H9 (cell line): ENCODE measurements around the gene HSPBP1. TPM values are rescaled to one million over a fixed set of nuclear protein-coding genes. Genes with fewer than 3 reads are reported as not detected.
A peak's percentile ranks its signal among the peaks of the same experiment; 100 is the strongest.

Experiments
- DNase-seq: peaks from one replicate; pipeline ENCODE4 v3.0.0-alpha.2; 2017
- H2AFZ ChIP-seq: one replicate; pipeline ENCODE4 v1.6.1; 2013; ENCODE audit warnings: mild to moderate bottlenecking, low read length, control low read depth, moderate library complexity
- H2AK5ac ChIP-seq: 2 replicates; pipeline ENCODE4 v1.6.1; 2013; ENCODE audit warnings: low read length, control low read depth, mixed read lengths; ENCODE audit not compliant: insufficient read length
- H2BK120ac ChIP-seq: one replicate; pipeline ENCODE4 v1.6.1; 2013; ENCODE audit warnings: low read depth, mild to moderate bottlenecking, low read length, control low read depth, inconsistent platforms; ENCODE audit not compliant: poor library complexity, severe bottlenecking
- H2BK12ac ChIP-seq: 2 replicates; pipeline ENCODE4 v1.6.1; 2013; ENCODE audit warnings: low read length, control low read depth, mixed read lengths, low read depth; ENCODE audit not compliant: insufficient read length
- H2BK15ac ChIP-seq: 2 replicates; pipeline ENCODE4 v1.6.1; 2013; ENCODE audit warnings: low read depth, low read length, control low read depth
- H2BK20ac ChIP-seq: one replicate; pipeline ENCODE4 v1.6.1; 2013; ENCODE audit warnings: low read depth, mild to moderate bottlenecking, low read length, control low read depth, inconsistent platforms; ENCODE audit not compliant: poor library complexity, severe bottlenecking
- H2BK5ac ChIP-seq: 2 replicates; pipeline ENCODE4 v1.6.1; 2013; ENCODE audit warnings: low read length, control low read depth, mixed read lengths; ENCODE audit not compliant: insufficient read length
- H3K14ac ChIP-seq: 2 replicates; pipeline ENCODE4 v1.6.1; 2013; ENCODE audit warnings: low read length, control low read depth; ENCODE audit not compliant: insufficient read depth
- H3K18ac ChIP-seq: 2 replicates; pipeline ENCODE4 v1.6.1; 2013; ENCODE audit warnings: low read depth, mild to moderate bottlenecking, mixed read lengths, low read length, control low read depth; ENCODE audit not compliant: insufficient read length
- H3K23ac ChIP-seq: 2 replicates; pipeline ENCODE4 v1.6.1; 2013; ENCODE audit warnings: low read length, control low read depth, mixed read lengths, low read depth; ENCODE audit not compliant: insufficient read length
- H3K23me2 ChIP-seq: 2 replicates; pipeline ENCODE4 v1.6.1; 2013; ENCODE audit warnings: low read depth, mild to moderate bottlenecking, mixed read lengths, low read length, control low read depth; ENCODE audit not compliant: insufficient read length, poor library complexity, severe bottlenecking
- H3K27ac ChIP-seq: 2 replicates; pipeline ENCODE4 v1.5.1; 2013; ENCODE audit warnings: low read length, control low read depth, mixed read lengths, low read depth; ENCODE audit not compliant: insufficient read length
- H3K27me3 ChIP-seq: 2 replicates; pipeline ENCODE4 v1.6.1; 2013; ENCODE audit warnings: low read length, control low read depth, inconsistent platforms; ENCODE audit not compliant: insufficient read depth
- H3K4ac ChIP-seq: 2 replicates; pipeline ENCODE4 v1.6.1; 2013; ENCODE audit warnings: low read depth, mild to moderate bottlenecking, control low read depth, inconsistent platforms, low read length, moderate library complexity
- H3K4me1 ChIP-seq: 2 replicates; pipeline ENCODE4 v1.6.1; 2013; ENCODE audit warnings: low read length, control low read depth, inconsistent platforms; ENCODE audit not compliant: insufficient read depth
- H3K4me2 ChIP-seq: 2 replicates; pipeline ENCODE4 v1.6.1; 2013; ENCODE audit warnings: low read length, control low read depth, mixed read lengths; ENCODE audit not compliant: insufficient read length, insufficient read depth
- H3K56ac ChIP-seq: 2 replicates; pipeline ENCODE4 v1.6.1; 2013; ENCODE audit warnings: low read depth, mild to moderate bottlenecking, mixed read lengths, low read length, control low read depth; ENCODE audit not compliant: insufficient read length
- H3K79me1 ChIP-seq: 2 replicates; pipeline ENCODE4 v1.6.1; 2013; ENCODE audit warnings: low read depth, mild to moderate bottlenecking, moderate library complexity, low read length, control low read depth, inconsistent platforms; ENCODE audit not compliant: insufficient read depth, poor library complexity, severe bottlenecking
- H3K79me2 ChIP-seq: 2 replicates; pipeline ENCODE4 v1.6.1; 2013; ENCODE audit warnings: low read length, control low read depth, inconsistent platforms; ENCODE audit not compliant: insufficient read depth
- H3K9ac ChIP-seq: 2 replicates; pipeline ENCODE4 v1.6.1; 2013; ENCODE audit warnings: low read length, control low read depth, mixed read lengths; ENCODE audit not compliant: insufficient read length; ENCODE audit errors: extremely low read depth
- H3K9me3 ChIP-seq: one replicate; pipeline ENCODE4 v1.6.1; 2013; ENCODE audit warnings: low read depth, low read length, inconsistent platforms; ENCODE audit not compliant: control insufficient read depth
- H3T11ph ChIP-seq: one replicate; pipeline ENCODE4 v1.6.1; 2013; ENCODE audit warnings: mild to moderate bottlenecking, low read length, control low read depth, inconsistent platforms
- H4K20me1 ChIP-seq: one replicate; pipeline ENCODE4 v1.6.1; 2013; ENCODE audit not compliant: control insufficient read depth, insufficient read length, insufficient read depth
- H4K5ac ChIP-seq: 2 replicates; pipeline ENCODE4 v1.6.1; 2013; ENCODE audit warnings: low read depth, mild to moderate bottlenecking, mixed read lengths, low read length, control low read depth; ENCODE audit not compliant: insufficient read length
- H4K8ac ChIP-seq: replicated peaks from 2 replicates; pipeline ENCODE4 v1.6.1; 2013; ENCODE audit warnings: low read length, control low read depth, mixed read lengths, low read depth; ENCODE audit not compliant: insufficient read length
- H4K91ac ChIP-seq: 2 replicates; pipeline ENCODE4 v1.6.1; 2013; ENCODE audit warnings: low read depth, mild to moderate bottlenecking, moderate library complexity, mixed read lengths, low read length, control low read depth; ENCODE audit not compliant: insufficient read length
- H3K27ac Mint-ChIP-seq, 3 experiments: 2 replicates in 2 of 3; 3 replicates in 1 of 3; pipeline ENCODE4 v1.8.0; 2020 to 2021; ENCODE audit warnings: mixed read lengths in 3 of 3, mild to moderate bottlenecking in 1 of 3, moderate library complexity in 1 of 3
- H3K27me3 Mint-ChIP-seq: 2 replicates; pipeline ENCODE4 v1.8.0; 2021; ENCODE audit warnings: low read depth, mild to moderate bottlenecking, moderate library complexity, mixed read lengths
- H3K36me3 Mint-ChIP-seq, 3 experiments: 2 replicates in 2 of 3; 3 replicates in 1 of 3; pipeline ENCODE4 v1.8.0; 2020 to 2021; ENCODE audit warnings: low read depth in 3 of 3, mixed read lengths in 3 of 3; ENCODE audit not compliant: insufficient read depth in 1 of 3
- H3K4me1 Mint-ChIP-seq, 2 experiments: 2 replicates each; pipeline ENCODE4 v1.8.0; 2020; ENCODE audit warnings: mixed read lengths in 2 of 2
- H3K4me3 Mint-ChIP-seq, 2 experiments: 2 replicates in 1 of 2; 3 replicates in 1 of 2; pipeline ENCODE4 v1.8.0; 2020 to 2021; ENCODE audit warnings: mild to moderate bottlenecking in 2 of 2, mixed read lengths in 2 of 2, moderate library complexity in 1 of 2
- H3K9me3 Mint-ChIP-seq, 2 experiments: 2 replicates in 1 of 2; 3 replicates in 1 of 2; pipeline ENCODE4 v1.8.0; 2020; ENCODE audit warnings: mild to moderate bottlenecking in 2 of 2, mixed read lengths in 2 of 2, moderate library complexity in 1 of 2
- WGBS: extraction: QIAGEN DNeasy Blood & Tissue Kit; methylation state at CpG from one replicate; pipeline ENCODE4 v1.1.7; 2013; ENCODE audit warnings: missing lambda C conversion rate, low lambda C conversion rate, mixed read lengths; ENCODE audit not compliant: insufficient read length; ENCODE audit errors: extremely low coverage; 5-methylcytosine and 5-hydroxymethylcytosine counted together
- total RNA-seq: library from RNA; stranded (reverse); gene quantifications from 2 replicates; pipeline ENCODE4 v1.2.1, GENCODE V29; 2021
- TF ChIP-seq, protein P1 (sequence below): fragments of 200-600 bp; sonication (generic); conservative IDR thresholded peaks from 3 replicates; pipeline ENCODE4 v1.8.0; 2021; ENCODE audit warnings: antibody characterized with exemption, mild to moderate bottlenecking

The HSPBP1 gene
- total RNA-seq, 1 experiment from 2014 or later, result 47.4 TPM

DNA sequence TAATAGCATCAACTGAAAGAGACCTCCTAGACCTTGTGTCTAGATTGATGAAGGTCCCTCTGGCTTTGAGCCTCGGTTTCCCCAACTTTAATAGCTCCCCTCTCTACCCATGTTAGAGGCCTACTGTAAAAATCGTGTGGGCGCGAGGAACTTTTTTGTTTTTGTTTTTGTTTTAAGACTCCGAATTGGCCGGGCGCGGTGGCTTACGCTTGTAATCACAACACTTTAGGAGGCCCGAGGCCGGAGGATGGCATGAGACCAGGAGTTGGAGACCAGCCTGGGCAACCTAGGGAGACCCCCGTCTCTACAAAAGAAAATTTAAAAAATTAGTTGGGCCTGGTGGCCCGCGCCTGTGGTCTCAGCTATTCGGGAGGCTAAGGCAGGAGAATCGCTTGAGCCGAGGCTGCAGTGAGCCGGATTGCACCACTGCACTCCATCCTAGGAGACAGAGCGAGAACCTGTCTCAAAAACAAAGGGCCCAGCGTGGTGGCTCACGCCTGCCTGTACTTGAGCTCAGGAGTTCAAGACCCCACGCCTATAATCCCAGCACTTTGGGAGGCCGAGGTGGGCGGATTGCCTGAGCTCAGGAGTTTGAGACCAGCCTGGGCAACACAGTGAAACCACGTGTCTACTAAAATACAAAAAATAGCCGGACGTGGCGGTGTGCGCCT is 20.2 kb downstream of the HSPBP1 start:
- H3K4me2 ChIP-seq, result peak overlapping the region; percentile 56
- H3K23ac ChIP-seq, result no peak overlapping the region
- H3K9ac ChIP-seq, result peak overlapping the region; percentile 79
- H2BK20ac ChIP-seq, result no peak overlapping the region
- no peak overlapping the region for H4K91ac ChIP-seq
- Mint-ChIP-seq H3K4me1 (peaks cover 33 to 44% of the 10 kb centered on the region in 2 experiments), H3K36me3 (peaks cover 5 to 10% (median 9%) of the 10 kb centered on the region in 3 experiments), H3K27ac (peak overlapping the region; percentile 97 to 99 (median 99)), H3K4me3 (peak overlapping the region; percentile 77 to 90), H3K27me3 (no peaks in the 10 kb centered on the region; the same call in 1 of the 2 replicates), H3K9me3 (no peaks in the 10 kb centered on the region)
- no peak overlapping the region for H2BK15ac ChIP-seq
- no peak overlapping the region for H4K5ac ChIP-seq
- H2BK12ac ChIP-seq, result no peak overlapping the region
- H3K79me1 ChIP-seq, result peaks cover 16% of the 10 kb centered on the region
- H3T11ph ChIP-seq, result no peak overlapping the region
- peaks cover 3% of the 10 kb centered on the region for H4K20me1 ChIP-seq
- WGBS, result no CpG with 5 or more reads among the region's 29 CpGs
- H3K4me1 ChIP-seq, result peaks cover 8% of the 10 kb centered on the region; the same call in 1 of the 2 replicates
- no peak overlapping the region for H3K56ac ChIP-seq
- H2AK5ac ChIP-seq, result no peak overlapping the region
- H2BK120ac ChIP-seq, result no peak overlapping the region
- peak overlapping the region; percentile 43; the same call in 1 of the 2 replicates for H3K14ac ChIP-seq
- no peaks in the 10 kb centered on the region for H3K27me3 ChIP-seq
- TF ChIP-seq, protein P1, sequence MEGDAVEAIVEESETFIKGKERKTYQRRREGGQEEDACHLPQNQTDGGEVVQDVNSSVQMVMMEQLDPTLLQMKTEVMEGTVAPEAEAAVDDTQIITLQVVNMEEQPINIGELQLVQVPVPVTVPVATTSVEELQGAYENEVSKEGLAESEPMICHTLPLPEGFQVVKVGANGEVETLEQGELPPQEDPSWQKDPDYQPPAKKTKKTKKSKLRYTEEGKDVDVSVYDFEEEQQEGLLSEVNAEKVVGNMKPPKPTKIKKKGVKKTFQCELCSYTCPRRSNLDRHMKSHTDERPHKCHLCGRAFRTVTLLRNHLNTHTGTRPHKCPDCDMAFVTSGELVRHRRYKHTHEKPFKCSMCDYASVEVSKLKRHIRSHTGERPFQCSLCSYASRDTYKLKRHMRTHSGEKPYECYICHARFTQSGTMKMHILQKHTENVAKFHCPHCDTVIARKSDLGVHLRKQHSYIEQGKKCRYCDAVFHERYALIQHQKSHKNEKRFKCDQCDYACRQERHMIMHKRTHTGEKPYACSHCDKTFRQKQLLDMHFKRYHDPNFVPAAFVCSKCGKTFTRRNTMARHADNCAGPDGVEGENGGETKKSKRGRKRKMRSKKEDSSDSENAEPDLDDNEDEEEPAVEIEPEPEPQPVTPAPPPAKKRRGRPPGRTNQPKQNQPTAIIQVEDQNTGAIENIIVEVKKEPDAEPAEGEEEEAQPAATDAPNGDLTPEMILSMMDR, result no peak
- peaks cover 9% of the 10 kb centered on the region for H3K23me2 ChIP-seq
- H2BK5ac ChIP-seq, result no peak overlapping the region
- DNase-seq, result no peak
- H3K9me3 ChIP-seq, result no peaks in the 10 kb centered on the region
- H3K4ac ChIP-seq, result no peak overlapping the region
- no peak overlapping the region for H4K8ac ChIP-seq
- peaks cover 31% of the 10 kb centered on the region; the same call in 1 of the 2 replicates for H3K79me2 ChIP-seq
- H3K27ac ChIP-seq, result peak overlapping the region; percentile 22
- H2AFZ ChIP-seq, result no peak overlapping the region
- H3K18ac ChIP-seq, result no peak overlapping the region
